ENCODE data around the gene KDM4C. TPM values are rescaled to one million over a fixed set of nuclear protein-coding genes. Genes with fewer than 3 reads are reported as not detected.

KDM4C gene
- total and polyA plus RNA-seq, 11 donors = 4.4 to 19.9 (median 13.3) TPM

- Histone ChIP-seq H3K27ac (no peak overlapping the region), H3K27me3 (no peaks in the 10 kb centered on the region), H3K9me3 (no peaks in the 10 kb centered on the region), H3K4me3 (no peak overlapping the region), H3K4me1 (no peaks in the 10 kb centered on the region), H3K36me3 (peaks cover 0 to 29% (median 20%) of the 10 kb centered on the region in 9 donors)
- TF ChIP-seq CTCF (IDR thresholded peaks at IDR 0.05) = no peak
- no peak for TF ChIP-seq POLR2A (IDR thresholded peaks at IDR 0.05)
- intact Hi-C loops (cut with DNase I) = no loop called here
- no peak for ATAC-seq
- DNase-seq = no peak
- WGBS, 4 donors = 76 to 88% (median 83%) methylated on average over 2 of the region's 2 CpGs
These were observed 220.8 kb downstream of the KDM4C start for GRCh38 chr9:6978591-6978990.

- ATAC-seq (no peak), DNase-seq (no peak)
- Histone ChIP-seq H3K27me3 (no peaks in the 10 kb centered on the region), H3K36me3 (peaks cover 0 to 78% (median 65%) of the 10 kb centered on the region in 9 donors), H3K27ac (no peak overlapping the region), H3K9me3 (no peaks in the 10 kb centered on the region), H3K4me1 (no peaks in the 10 kb centered on the region), H3K4me3 (no peak overlapping the region)
- 70 to 79% (median 78%) methylated on average over 3 of the region's 3 CpGs for WGBS, 4 donors
- intact Hi-C loops (cut with DNase I) = no loop called here
- TF ChIP-seq CTCF (IDR thresholded peaks at IDR 0.05) = no peak
- TF ChIP-seq POLR2A (IDR thresholded peaks at IDR 0.05) = no peak
These were observed 227.3 kb downstream of the KDM4C start for GRCh38 chr9:6984941-6985578.

- ATAC-seq (no peak), DNase-seq (no peak)
- intact Hi-C loops (cut with DNase I) = no loop called here
- TF ChIP-seq CTCF (IDR thresholded peaks at IDR 0.05) (no peak), POLR2A (IDR thresholded peaks at IDR 0.05) (no peak)
- Histone ChIP-seq H3K4me3 (no peak overlapping the region), H3K27me3 (no peaks in the 10 kb centered on the region), H3K36me3 (peaks cover 0 to 84% (median 72%) of the 10 kb centered on the region in 9 donors), H3K27ac (no peak overlapping the region), H3K9me3 (no peaks in the 10 kb centered on the region), H3K4me1 (no peaks in the 10 kb centered on the region)
- WGBS, 4 donors = 83 to 87% (median 86%) methylated on average over 5 of the region's 5 CpGs
These were observed 228.5 kb downstream of the KDM4C start for GRCh38 chr9:6986141-6986815.

GRCh38 chr9:6987381-6987780, 229.6 kb downstream of the KDM4C start:
- Histone ChIP-seq H3K9me3 (no peaks in the 10 kb centered on the region), H3K4me3 (no peak overlapping the region), H3K36me3 (peaks cover 0 to 89% (median 66%) of the 10 kb centered on the region in 9 donors), H3K27me3 (no peaks in the 10 kb centered on the region), H3K27ac (no peak overlapping the region), H3K4me1 (no peaks in the 10 kb centered on the region)
- intact Hi-C loops (cut with DNase I) = no loop called here
- TF ChIP-seq POLR2A (IDR thresholded peaks at IDR 0.05) (no peak), CTCF (IDR thresholded peaks at IDR 0.05) (no peak)
- WGBS, 4 donors = 81 to 97% (median 91%) methylated on average over 3 of the region's 3 CpGs
- DNase-seq (no peak), ATAC-seq (no peak)

All from heart left ventricle (tissue), 16 donors.